G401.6 (cell line): Measurements from ENCODE around the gene DNAH5.

ENCODE experiments used
- FAIRE-seq: peaks from 2 replicates; lab custom pipeline; 2012; peaks lifted over from hg19 to GRCh38; lab: Jason Lieb, UNC

Gene DNAH5

DNA sequence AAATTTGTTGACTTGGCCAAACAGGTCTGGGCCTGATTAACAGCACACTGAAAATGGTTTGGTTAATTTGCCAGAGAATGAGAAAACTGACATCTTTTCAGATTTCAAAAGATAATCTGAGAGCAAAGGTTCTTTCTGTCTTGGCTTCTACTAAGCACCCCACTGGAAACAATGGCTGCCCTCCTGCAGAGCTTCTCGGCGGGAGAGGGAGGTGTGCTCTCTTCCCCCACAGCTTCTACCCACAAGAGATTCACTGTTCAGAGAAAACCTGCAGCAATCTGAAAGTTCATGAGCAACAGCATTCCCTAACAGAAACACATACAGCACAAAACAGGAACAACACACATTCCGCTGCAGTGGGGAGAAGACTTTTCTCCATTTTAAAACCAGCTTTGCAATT, 3.0 kb downstream of the DNAH5 start:
- no peak for FAIRE-seq

DNA sequence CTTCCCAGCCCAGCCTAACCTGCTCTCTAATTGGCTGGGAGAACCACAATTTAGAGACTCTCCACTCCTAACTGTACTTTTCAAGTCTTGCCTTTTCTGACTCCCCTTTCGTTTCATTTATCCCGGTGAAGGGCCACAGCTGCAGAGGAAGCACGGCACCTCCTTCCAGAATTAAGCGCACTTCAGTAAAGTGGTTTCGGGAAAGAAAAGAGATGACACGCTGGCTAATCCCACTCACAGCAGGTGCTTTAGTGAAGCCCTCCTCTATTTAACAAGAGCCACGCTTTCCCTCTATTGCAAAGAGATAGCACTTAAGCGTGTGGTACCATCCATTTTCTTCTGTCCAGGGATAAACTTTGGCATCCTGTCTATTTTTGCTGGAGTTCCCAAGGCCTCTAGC, 4.8 kb downstream of the DNAH5 start:
- FAIRE-seq = no peak

DNA sequence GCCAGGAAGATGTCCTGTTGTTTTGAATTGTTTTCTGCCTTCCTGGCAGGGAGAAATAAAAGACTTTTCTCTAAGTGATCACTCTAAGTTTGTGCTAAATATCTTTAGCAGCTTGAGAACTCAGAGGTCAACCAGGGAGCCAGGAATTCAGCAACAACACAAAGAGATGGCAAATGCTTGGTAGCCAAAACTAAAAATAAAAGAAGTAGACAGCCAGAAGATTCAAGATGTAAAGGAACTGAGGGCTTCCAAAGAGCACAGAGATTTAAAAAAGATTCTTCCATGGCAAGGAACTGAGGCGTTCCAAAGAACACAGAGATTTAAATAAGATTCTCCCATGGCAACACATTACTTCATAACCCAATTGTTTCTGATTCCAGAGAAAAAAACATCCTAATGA, 9.6 kb downstream of the DNAH5 start:
- no peak for FAIRE-seq

DNA sequence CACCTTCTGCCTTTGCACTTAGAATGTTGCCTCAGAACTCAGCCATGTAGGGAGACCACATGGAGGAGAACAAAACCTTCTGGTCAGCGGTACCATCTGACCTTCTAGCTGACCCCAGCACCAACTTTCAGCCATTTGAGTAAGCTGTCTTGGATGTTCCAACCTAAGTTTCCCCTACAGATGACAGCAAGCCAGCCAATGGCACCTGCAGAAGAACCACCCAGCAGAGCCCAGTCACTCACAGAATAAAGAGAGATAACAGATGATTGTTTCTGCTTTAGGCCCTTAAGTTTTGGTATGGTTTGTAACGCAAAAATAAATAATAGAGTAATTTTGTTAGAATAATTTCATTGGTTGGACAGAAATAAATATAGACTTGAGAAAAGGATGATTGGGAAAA, 10.4 kb downstream of the DNAH5 start:
- FAIRE-seq = no peak

DNA sequence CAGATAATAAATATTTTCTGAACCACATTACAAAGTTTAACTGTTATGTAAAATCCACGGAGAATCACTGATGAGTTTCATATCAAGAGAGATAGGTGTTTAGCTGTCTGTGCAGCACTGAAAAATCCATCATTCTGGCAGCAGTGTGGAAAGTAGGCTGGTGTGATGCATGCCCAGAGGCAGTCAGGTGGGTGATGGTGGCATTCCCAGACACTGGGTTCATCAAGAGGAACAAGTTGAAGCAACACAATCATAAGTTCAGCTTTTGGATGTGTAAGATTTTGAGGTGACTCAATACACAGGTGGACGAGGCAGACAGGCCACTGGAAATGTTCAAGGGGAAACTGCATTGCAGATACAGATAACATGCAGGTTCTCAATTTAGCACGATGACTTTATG, 11.9 kb downstream of the DNAH5 start:
- FAIRE-seq = no peak

DNA sequence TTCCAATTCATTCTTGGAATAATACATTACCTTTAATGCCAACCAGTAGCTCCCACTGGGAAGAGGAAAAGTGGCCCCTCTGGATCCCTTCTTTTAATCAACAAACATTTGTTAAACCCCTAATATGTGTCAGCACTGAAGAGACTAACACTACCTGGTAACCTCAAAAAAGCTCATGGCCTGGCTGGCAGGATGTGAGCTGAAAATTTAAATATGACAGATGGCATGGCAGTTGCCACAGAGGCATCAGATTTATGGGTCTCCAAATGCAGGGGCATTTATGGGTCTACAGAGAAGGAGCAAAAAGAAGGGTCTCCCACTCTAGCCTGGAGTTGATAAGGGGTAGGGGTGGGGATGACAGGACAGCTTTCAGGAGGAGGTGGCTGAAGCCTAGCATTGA, 12.5 kb downstream of the DNAH5 start:
- no peak for FAIRE-seq

DNA sequence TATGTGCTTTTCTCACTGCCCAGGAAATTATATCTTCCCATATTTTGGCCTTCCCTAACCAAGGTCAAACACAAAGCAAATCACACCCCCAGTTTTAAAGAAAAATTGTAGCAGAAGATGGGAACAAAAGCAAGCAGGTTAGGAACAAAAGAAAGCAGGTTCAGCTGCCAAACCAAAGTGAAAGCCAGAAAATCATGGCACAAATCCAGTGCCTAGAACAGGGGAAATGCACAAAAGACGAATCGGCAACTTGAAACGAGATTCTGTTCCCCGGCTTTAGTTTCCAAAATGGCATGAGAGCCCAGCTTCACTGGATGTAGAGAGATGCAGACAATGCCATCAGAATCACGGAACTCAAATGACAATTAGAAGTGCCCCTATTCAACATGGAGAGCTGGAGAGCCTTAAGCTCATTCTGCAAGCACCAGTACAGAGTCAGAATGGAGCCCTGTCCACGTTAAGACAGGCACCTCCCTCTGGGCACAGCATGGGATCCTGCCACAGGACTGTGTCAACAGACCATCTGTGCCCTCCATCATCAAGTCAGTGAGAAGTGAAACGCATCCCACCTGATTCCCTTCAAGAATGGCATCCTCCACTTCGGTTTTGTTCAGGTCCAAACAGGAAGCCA, 13.8 kb downstream of the DNAH5 start:
- no peak for FAIRE-seq

DNA sequence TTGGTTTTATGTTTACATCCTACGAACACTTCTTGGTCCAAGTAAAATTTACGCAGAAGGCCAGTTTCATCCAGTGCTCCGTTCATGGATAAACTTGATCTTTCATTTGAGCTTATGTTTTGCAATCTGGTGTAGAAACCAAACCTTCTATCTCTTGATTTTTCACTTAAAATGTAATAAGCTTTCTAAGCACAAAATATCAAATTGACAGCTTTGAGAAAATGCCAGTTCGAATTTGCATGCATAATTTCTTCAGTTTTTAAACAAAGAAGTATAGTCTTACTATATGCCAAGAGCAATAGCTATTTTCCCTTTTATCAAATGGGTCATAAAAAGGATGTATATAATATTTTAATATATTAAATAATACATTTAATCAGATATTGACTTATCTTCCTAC, 17.8 kb downstream of the DNAH5 start:
- no peak for FAIRE-seq

DNA sequence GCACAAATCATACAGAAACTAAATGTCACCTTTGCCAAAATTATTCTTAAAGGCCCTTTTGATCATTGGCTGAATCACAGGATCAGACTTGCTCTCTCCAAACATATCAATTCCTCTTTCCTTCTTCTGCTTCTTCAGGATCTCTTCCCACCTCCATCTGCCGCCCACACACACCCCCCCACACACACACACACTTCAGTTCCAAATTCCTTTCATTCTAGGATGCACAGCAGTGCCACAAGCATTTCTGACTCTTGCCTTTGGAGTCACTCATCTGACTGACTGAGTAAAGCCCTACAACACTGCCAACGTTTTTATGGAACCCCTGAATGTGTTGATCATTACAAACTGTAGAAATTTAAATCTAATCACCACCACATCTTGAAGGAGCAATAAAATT, 22.9 kb downstream of the DNAH5 start:
- no peak for FAIRE-seq

DNA sequence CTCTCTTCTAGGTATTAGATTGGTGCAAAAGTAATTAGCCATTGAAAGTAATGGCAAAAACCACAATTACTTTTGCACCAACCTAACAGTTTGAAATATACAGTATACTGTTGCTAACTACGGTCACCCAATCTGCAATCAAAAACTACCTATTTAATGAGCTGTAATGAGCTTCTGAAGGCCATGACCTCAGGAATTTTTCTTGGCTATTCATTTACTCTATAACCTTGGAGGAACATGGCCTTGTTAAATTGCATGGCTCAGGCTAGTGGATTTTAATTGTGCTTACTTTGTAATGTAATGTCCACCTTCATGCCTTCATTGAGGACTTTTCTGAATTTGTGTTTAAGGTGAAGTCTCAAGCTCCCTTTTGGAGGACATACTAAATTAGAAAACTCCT, 24.7 kb downstream of the DNAH5 start:
- FAIRE-seq = no peak

DNA sequence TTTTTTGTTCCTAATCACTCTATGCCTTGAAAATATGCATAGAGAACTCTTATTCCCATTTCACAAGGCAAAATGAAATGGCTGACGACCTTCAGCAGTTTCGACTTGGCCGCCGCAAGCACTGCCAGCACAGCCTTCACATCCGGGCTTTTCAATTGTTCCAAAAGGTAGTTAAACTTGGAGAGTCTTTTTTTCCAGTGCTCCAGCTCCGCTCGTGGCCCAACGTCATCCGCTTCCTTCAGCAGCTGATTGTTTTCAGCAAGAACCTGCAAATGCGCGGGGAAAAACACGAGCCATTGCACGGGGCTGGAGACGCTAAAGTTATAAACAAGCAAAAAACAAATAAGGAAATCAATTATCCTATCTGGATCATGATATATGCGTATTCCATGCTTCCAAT, 25.4 kb downstream of the DNAH5 start:
- FAIRE-seq = no peak

DNA sequence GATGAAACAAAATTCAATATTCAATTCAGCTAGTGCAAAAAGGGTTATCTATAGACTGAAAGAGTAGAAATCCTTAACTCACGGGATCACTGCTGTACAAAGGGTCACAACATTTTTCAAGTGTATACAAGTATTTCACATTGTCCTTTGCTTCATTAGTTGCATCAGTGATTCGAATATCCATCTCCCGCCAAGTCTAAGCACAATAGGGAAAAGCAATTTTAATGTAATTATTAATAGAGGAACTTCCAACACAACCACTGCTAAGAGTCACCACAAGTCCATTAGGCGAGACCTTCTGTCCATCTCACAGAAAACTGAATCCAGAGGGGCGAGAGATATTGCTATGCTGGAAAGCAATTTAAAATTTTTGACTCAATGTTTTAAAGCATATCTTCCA, 27.4 kb downstream of the DNAH5 start:
- no peak for FAIRE-seq

DNA sequence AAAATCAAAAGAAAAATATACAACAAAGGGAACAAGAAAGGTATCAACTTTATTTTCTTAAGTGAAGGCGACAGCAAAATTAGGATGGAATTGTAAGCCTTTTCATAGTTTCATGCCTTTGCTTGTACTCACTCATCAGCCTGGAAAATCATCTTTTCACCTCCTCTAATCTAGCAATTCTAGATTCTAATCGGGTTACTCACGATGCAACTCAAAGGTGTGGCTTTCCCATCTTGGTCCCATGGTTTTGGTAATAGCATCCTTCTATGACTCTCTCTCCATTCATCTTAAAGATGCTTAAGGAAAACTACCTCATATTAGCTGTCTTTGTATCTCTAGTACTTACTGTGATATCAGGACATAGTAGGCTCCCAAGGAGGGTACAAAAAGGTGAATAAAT, 30.5 kb downstream of the DNAH5 start:
- no peak for FAIRE-seq

DNA sequence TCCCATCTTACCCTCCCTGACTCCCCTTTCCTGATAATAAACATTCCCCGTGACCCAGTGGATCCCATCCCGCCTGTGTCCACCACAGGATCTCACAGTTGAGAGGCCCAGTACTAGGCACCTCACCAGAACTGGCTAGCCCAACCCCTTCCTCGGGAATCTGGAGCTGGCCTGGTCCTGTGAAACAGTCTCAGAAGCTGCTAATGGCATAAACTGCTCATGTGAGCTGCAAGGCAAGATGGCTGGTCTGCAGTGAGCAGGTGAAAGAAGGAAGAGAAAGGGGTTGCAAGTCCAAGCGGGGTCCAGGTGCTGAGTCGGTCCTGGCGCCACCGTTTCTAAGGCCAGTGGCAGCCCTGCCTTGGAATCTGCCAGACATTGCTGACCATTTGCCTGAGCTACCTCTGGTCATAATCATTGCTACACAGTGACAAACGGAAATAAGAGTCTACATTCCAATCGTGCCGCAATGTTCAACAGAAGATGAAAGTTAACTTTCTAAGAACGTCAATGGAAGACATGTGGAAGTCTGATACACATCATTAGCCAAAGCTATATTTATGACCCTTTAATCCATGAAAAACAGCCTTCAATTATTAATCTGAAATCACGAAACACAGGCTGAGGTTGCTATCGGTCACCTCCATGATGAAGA, 33.7 kb downstream of the DNAH5 start:
- FAIRE-seq = no peak

DNA sequence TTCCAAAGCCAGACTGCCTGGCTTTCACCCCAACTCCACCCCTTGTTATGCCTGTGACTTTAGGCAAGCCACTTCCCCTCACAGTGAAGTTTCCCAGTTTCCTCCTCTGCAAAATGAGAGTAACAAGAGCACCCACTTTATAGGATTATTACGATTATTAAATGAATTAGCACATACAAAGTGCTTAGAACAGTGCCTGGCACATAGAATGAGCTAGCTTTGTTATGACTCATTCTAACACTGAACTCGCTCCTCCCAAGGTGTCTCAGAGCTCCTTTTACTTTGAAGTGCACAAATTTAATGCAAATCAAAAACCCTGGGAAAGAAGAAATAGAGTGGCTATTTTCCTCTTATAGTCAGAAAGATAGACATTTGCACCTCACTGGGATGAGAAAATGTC, 34.3 kb downstream of the DNAH5 start:
- no peak for FAIRE-seq

DNA sequence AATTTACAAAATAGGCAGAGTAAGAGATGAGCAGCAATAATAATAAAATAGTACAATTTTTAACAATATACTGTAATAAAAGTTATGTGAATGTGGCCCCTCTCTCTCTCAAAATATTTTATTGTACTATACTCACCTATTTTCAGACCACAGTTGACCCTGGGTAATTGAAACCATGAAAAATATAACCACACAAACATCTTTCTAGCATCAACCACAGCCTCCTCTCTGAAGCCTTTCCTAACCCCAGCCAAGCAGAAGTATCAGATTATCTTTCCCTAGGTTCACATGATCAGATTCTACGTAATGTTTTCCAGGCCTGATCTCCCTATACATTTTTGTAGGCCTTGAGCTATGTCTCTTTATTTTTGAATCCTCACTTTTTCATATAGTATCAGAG, 35.2 kb downstream of the DNAH5 start:
- no peak for FAIRE-seq

DNA sequence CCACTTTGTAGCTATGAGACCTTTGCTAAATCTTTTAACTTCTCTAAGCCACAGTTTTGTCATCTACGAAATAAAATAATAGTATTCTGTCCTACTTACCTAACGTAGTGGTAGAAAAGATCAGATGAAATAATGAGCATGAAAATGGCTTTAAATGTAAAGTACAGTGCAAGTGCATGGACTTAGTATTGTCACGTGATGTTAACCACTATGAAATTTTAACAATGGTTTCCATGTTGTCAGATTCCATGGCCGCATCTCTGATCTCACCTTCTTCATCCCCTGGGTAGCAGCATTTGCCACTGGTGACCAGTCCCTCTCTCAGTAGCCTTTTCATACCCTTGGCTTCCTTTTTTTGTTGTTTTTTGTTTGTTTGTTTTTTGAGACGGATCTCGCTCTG, 45.9 kb downstream of the DNAH5 start:
- no peak for FAIRE-seq

DNA sequence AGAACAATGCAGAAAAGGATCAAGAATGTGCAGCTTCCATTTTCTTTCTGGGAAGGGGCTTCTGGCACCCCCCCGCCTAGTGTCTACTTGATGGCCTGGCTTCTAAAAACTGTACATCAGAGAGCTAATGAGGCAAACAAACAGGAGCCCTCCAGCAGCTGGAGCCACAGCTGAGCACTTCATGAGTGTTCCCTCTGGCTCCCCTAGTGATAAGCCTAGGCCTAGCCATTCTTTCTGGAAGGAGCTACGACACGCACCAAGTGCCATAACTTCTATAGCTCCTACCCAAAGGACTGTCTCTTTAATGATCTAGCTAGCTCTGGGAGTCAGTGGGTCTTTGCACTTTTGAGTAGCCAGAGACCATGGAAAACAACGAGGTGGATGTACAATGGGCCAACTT, 66.1 kb downstream of the DNAH5 start:
- no peak for FAIRE-seq

DNA sequence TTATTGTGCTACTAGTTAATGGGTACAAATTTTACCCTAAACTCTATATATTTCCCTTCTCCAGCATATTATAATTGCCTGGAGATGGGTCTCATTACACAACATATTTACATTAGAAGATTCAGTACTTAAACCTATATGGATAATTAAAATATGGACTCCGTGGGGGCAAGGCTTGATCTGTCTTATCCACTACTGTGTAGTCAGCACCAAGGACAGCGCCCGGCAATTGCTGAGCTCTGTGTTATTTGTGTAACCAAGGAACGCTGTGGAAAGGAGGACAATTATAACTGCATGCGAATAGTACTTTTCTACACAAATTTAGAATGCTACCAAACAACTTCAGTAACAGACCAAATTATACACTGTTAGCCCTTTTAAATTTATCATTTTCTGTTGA, 77.7 kb downstream of the DNAH5 start:
- FAIRE-seq = no peak

DNA sequence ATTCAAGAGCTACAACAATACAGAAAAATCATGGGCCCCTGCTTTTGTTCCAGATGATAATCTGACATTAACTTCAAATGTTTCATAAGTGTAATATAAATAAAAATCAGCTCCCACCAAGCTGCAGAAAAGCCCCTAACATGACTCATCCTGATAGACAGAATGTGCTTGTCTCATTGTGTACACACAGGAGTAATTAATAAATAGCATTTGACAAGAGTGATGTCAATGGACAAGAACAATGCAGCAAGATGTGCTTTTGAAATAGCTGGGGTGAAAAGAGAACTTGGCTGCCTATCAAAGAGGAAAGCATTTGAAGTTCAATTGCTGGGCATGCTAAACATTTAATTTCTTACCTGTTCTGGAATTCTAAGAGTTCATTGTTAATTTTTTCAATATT, 79.2 kb downstream of the DNAH5 start:
- no peak for FAIRE-seq

DNA sequence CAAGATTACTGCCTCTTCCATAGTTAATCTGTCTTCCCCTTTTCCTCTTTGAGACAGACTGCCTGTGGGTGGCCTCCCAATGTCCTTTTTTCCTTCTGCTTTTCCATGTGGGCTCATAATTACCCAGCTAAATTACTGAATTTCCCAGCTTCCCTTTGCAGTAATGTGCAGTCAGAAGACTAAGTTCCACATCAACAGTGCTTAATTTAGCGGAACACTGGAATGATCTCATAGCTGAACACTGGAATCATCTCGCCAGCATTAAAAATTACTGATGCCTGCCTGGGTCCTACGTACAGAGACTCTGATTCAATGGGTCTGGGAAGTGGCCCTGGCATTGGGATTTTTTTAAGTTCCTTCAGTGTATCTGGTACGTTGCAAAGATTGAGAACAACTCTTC, 84.3 kb downstream of the DNAH5 start:
- no peak for FAIRE-seq

DNA sequence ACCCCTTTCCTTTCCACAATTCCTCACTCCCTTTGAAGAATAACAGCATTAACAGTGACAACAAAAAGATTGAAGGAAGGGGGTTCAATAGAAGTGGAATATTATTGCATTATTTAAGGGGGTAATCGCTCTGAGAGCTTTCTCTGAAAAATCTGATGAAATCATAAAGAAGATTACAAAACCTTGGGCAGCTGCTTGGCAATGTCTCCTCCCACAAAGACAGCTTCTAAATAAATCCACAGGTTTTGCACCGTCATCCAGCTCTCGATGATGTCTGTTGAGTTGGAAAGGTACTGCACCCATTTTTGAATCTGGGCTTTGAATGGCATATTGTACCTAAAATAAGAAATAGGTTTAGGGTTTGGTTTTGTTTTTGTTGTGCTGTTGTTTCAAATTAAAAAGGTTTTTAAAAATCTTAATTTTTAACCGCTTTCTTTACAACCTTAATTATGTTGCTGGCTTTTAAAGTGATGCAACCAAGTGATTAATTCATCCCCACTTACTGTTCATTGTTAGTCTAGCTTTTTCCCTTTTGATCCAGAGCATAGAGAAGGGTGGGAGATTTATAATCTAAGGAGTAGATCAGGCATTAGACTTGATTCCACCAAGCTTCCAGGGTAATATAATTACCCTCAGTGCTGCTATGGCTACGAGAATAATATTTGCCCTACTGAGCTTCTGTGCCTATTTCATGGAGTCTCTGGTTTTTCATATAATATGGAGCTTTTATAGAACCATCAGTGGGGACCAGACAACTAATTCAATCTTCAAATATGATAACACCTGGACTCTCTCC, 85.0 kb downstream of the DNAH5 start:
- FAIRE-seq = no peak

DNA sequence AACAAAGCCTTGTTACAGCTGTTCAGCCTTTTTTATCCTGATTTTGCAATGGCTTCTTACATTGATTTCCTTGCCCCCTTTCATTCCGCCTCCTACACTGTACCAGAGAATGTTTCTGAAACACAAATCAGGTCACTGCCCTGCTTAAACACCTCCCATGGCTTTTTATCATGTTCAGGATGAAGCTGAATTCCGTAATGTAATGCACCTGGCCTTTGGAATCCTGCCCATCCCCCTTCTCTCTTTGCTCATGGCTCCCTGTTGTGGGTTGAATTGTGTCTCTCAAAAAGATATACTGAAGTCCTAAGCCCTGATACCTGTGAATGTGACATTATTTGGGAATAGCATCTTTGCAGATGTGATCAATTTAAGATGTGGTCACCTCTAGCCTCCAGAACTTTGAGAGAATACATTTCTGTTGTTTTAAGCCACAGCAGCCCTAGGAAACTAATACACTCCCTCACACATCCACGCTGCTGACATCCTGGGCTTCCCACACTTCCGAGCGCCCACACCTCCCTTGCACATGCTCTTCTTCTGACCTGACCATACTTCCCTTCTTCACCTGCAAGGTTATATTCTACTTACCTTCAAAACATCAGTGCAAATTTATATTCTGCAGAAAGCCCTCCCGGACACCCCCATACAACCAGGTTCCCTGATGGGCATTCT, 101.2 kb downstream of the DNAH5 start:
- FAIRE-seq = no peak
